ENCODE measurements around the gene DYNLL1.
A peak's percentile ranks its signal among the peaks of the same experiment; 100 is the strongest.

Gene DYNLL1

DNA sequence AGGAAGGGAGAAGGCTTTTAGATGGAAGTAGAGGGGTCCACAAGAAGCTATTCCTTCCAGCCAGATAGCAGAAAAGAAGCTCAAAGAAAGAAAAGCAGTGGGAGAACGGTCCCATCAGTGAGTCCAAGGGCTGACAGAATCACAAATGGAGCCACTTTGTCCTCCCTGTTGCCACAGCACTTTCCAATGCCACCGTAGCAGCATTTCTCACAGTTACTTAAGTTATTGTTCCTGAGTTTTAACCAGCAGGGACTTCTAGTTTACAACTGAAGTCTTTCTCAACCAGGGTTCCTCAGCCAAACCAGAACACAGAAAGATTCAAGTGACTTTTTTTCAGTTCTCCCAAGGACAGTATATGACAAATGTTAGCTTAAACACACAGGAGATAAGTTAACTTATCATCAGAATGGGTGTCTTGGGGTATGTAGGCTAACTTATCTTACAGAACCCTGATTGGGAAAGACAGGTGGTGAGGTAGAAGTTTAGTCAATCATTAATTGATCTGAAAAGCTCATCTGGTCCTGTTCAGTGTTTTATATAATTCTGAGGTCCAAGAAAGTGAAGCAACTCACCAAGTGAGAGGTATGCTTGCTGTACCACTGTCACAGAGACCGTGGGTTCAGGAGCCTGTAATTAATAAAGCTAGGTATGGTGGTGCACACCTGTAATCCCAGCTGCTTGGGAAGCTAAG, 42.7 kb upstream of the DYNLL1 start:
- no peak overlapping the region for H3K9ac ChIP-seq (ENCODE audit: low read length)
- H3K27me3 ChIP-seq (ENCODE audit: control insufficient read depth in 1 of 2, insufficient read depth in 1 of 2, low read length in 2 of 2) = no peaks in the 10 kb centered on the region
- H3K4me2 ChIP-seq (ENCODE audit: low read length, poor library complexity, severe bottlenecking) = no peak overlapping the region
- no peak overlapping the region for H4K91ac ChIP-seq (ENCODE audit: low read length)
- no peak overlapping the region for H3K4ac ChIP-seq (ENCODE audit: low read depth in 1 of 2, low read length in 2 of 2)
- no peak overlapping the region for H2BK15ac ChIP-seq (ENCODE audit: low read depth, poor library complexity, severe bottlenecking)
- DNase-seq = no peak
- H2BK5ac ChIP-seq (ENCODE audit: low read depth, low read length, poor library complexity, severe bottlenecking) = no peak overlapping the region
- peaks cover 2% of the 10 kb centered on the region for H3K4me1 ChIP-seq (ENCODE audit: control insufficient read depth, insufficient read depth, low read depth, low read length)
- no peak overlapping the region for H3K18ac ChIP-seq (ENCODE audit: low read depth in 1 of 2, low read length in 2 of 2)
- 99% methylated on average over 3 of the region's 3 CpGs for WGBS
- H2AFZ ChIP-seq (ENCODE audit: low read depth, low read length) = no peak overlapping the region
- H3K27ac ChIP-seq (ENCODE audit: low read length, poor library complexity, severe bottlenecking) = no peak overlapping the region
- no peak overlapping the region for H2BK120ac ChIP-seq (ENCODE audit: low read depth, low read length)
- no peak overlapping the region for H2BK12ac ChIP-seq (ENCODE audit: low read length in 2 of 2)
- H4K8ac ChIP-seq (ENCODE audit: low read length) = no peak overlapping the region
- peaks cover 11% of the 10 kb centered on the region for H3K79me1 ChIP-seq (replicated peaks; ENCODE audit: low read length, poor library complexity, severe bottlenecking)
- H3K14ac ChIP-seq (ENCODE audit: low read length in 2 of 2) = no peak overlapping the region
- no peak overlapping the region for H3K23ac ChIP-seq (ENCODE audit: low read length in 2 of 2)
- H3K36me3 ChIP-seq (ENCODE audit: control insufficient read depth in 1 of 2, insufficient read depth in 2 of 2, low read depth in 1 of 2, low read length in 2 of 2) = peaks cover 48 to 72% of the 10 kb centered on the region in 2 experiments
- no peaks in the 10 kb centered on the region for H3K9me3 ChIP-seq (ENCODE audit: control insufficient read depth, low read length)
- no peak overlapping the region for H3K4me3 ChIP-seq (ENCODE audit: insufficient read depth in 1 of 2, low read depth in 1 of 2, low read length in 2 of 2)
- no peak overlapping the region for H2AK5ac ChIP-seq (ENCODE audit: low read length, severe bottlenecking)

DNA sequence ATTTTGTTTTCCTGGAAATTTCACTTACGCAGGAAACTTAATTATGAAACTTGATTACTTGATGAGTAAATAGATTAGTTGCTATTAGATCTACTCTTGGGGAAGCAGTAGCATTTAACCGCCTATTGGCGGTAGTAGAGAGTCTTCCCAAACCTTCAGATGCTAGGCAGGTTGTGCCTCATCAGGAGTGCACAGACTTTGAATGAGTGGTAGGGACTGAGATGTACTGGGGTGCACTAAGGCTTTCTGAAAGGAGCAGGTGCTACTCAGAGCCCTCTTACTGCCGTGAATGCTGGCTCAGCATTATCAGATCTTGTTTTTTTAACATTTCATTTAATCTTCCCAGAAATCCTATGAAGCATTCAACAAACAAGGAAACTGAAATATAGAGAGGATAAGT, 41.9 kb upstream of the DYNLL1 start:
- peak; percentile 49 for DNase-seq
- Histone ChIP-seq H3K14ac (ENCODE audit: low read length in 2 of 2) (no peak overlapping the region), H4K91ac (ENCODE audit: low read length) (no peak overlapping the region), H2AFZ (ENCODE audit: low read depth, low read length) (no peak overlapping the region), H3K4me1 (ENCODE audit: control insufficient read depth, insufficient read depth, low read depth, low read length) (no peaks in the 10 kb centered on the region), H3K27me3 (ENCODE audit: control insufficient read depth in 1 of 2, insufficient read depth in 1 of 2, low read length in 2 of 2) (no peaks in the 10 kb centered on the region), H3K18ac (ENCODE audit: low read depth in 1 of 2, low read length in 2 of 2) (no peak overlapping the region), H2BK5ac (ENCODE audit: low read depth, low read length, poor library complexity, severe bottlenecking) (no peak overlapping the region), H3K23ac (ENCODE audit: low read length in 2 of 2) (no peak overlapping the region), H2BK120ac (ENCODE audit: low read depth, low read length) (no peak overlapping the region), H3K9ac (ENCODE audit: low read length) (no peak overlapping the region), H3K36me3 (ENCODE audit: control insufficient read depth in 1 of 2, insufficient read depth in 2 of 2, low read depth in 1 of 2, low read length in 2 of 2) (peaks cover 50 to 80% of the 10 kb centered on the region in 2 experiments), H3K4me2 (ENCODE audit: low read length, poor library complexity, severe bottlenecking) (no peak overlapping the region), H3K79me1 (replicated peaks; ENCODE audit: low read length, poor library complexity, severe bottlenecking) (peaks cover 14% of the 10 kb centered on the region), H3K4me3 (ENCODE audit: insufficient read depth in 1 of 2, low read depth in 1 of 2, low read length in 2 of 2) (no peak overlapping the region), H3K27ac (ENCODE audit: low read length, poor library complexity, severe bottlenecking) (no peak overlapping the region), H2BK15ac (ENCODE audit: low read depth, poor library complexity, severe bottlenecking) (no peak overlapping the region), H4K8ac (ENCODE audit: low read length) (no peak overlapping the region), H3K4ac (ENCODE audit: low read depth in 1 of 2, low read length in 2 of 2) (no peak overlapping the region), H2AK5ac (ENCODE audit: low read length, severe bottlenecking) (no peak overlapping the region), H2BK12ac (ENCODE audit: low read length in 2 of 2) (no peak overlapping the region), H3K9me3 (ENCODE audit: control insufficient read depth, low read length) (no peaks in the 10 kb centered on the region)
- WGBS = 92% methylated on average over 3 of the region's 4 CpGs

GRCh38 chr12:120455302-120455701, 40.6 kb upstream of the DYNLL1 start:
- WGBS = 100% methylated on average over 4 of the region's 7 CpGs
- no peak overlapping the region for H2BK15ac ChIP-seq (ENCODE audit: low read depth, poor library complexity, severe bottlenecking)
- H3K23ac ChIP-seq (ENCODE audit: low read length in 2 of 2) = no peak overlapping the region

DNA sequence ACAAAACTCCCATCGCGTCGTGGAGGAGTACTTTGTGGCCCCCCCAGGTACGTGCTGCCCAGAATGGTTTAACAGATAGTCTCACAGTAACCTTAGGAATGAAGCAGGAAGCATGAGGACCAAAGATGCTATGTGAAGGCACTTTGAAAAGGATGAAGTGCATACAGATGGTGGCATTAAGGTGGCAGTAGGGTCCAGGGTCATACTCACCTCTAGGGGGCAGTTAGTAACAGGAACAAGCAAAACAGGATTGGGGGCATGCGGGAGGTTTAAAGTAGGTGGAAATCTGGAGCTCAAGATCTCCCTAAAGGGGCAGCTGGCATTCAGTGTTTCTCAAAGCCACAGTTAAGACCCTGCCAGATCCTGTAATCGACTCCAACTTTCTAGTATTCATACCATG, 38.8 kb upstream of the DYNLL1 start:
- H3K23ac ChIP-seq (ENCODE audit: low read length in 2 of 2) = no peak overlapping the region
- H3K4me1 ChIP-seq (ENCODE audit: control insufficient read depth, insufficient read depth, low read depth, low read length) = no peaks in the 10 kb centered on the region
- WGBS = 86% methylated on average over 6 of the region's 6 CpGs
- H3K4ac ChIP-seq (ENCODE audit: low read depth in 1 of 2, low read length in 2 of 2) = no peak overlapping the region
- no peak overlapping the region for H2AFZ ChIP-seq (ENCODE audit: low read depth, low read length)
- no peak overlapping the region for H3K27ac ChIP-seq (ENCODE audit: low read length, poor library complexity, severe bottlenecking)
- no peak overlapping the region for H3K14ac ChIP-seq (ENCODE audit: low read length in 2 of 2)
- no peak overlapping the region for H4K91ac ChIP-seq (ENCODE audit: low read length)
- H3K18ac ChIP-seq (ENCODE audit: low read depth in 1 of 2, low read length in 2 of 2) = no peak overlapping the region
- no peak overlapping the region for H2BK12ac ChIP-seq (ENCODE audit: low read length in 2 of 2)
- H2BK120ac ChIP-seq (ENCODE audit: low read depth, low read length) = no peak overlapping the region
- no peak overlapping the region for H2BK15ac ChIP-seq (ENCODE audit: low read depth, poor library complexity, severe bottlenecking)
- H3K4me3 ChIP-seq (ENCODE audit: insufficient read depth in 1 of 2, low read depth in 1 of 2, low read length in 2 of 2) = no peak overlapping the region
- H3K36me3 ChIP-seq (ENCODE audit: control insufficient read depth in 1 of 2, insufficient read depth in 2 of 2, low read depth in 1 of 2, low read length in 2 of 2) = peaks cover 50 to 92% of the 10 kb centered on the region in 2 experiments
- DNase-seq = no peak
- H4K8ac ChIP-seq (ENCODE audit: low read length) = no peak overlapping the region
- no peaks in the 10 kb centered on the region for H3K9me3 ChIP-seq (ENCODE audit: control insufficient read depth, low read length)
- H3K79me1 ChIP-seq (replicated peaks; ENCODE audit: low read length, poor library complexity, severe bottlenecking) = peaks cover 16% of the 10 kb centered on the region
- H2AK5ac ChIP-seq (ENCODE audit: low read length, severe bottlenecking) = no peak overlapping the region
- no peaks in the 10 kb centered on the region for H3K27me3 ChIP-seq (ENCODE audit: control insufficient read depth in 1 of 2, insufficient read depth in 1 of 2, low read length in 2 of 2)
- no peak overlapping the region for H2BK5ac ChIP-seq (ENCODE audit: low read depth, low read length, poor library complexity, severe bottlenecking)
- H3K4me2 ChIP-seq (ENCODE audit: low read length, poor library complexity, severe bottlenecking) = no peak overlapping the region
- no peak overlapping the region for H3K9ac ChIP-seq (ENCODE audit: low read length)

More at GRCh38 chr12:120455302-120455701, 40.6 kb upstream of the DYNLL1 start:
- H3K27me3 ChIP-seq (ENCODE audit: control insufficient read depth in 1 of 2, insufficient read depth in 1 of 2, low read length in 2 of 2) = no peaks in the 10 kb centered on the region
- no peak overlapping the region for H4K91ac ChIP-seq (ENCODE audit: low read length)
- H3K4me3 ChIP-seq (ENCODE audit: insufficient read depth in 1 of 2, low read depth in 1 of 2, low read length in 2 of 2) = no peak overlapping the region
- H3K14ac ChIP-seq (ENCODE audit: low read length in 2 of 2) = no peak overlapping the region
- no peak overlapping the region for H4K8ac ChIP-seq (ENCODE audit: low read length)
- peaks cover 47 to 81% of the 10 kb centered on the region in 2 experiments for H3K36me3 ChIP-seq (ENCODE audit: control insufficient read depth in 1 of 2, insufficient read depth in 2 of 2, low read depth in 1 of 2, low read length in 2 of 2)
- H2AFZ ChIP-seq (ENCODE audit: low read depth, low read length) = no peak overlapping the region
- no peak overlapping the region for H3K4me2 ChIP-seq (ENCODE audit: low read length, poor library complexity, severe bottlenecking)
- no peak overlapping the region for H2BK120ac ChIP-seq (ENCODE audit: low read depth, low read length)
- H2AK5ac ChIP-seq (ENCODE audit: low read length, severe bottlenecking) = no peak overlapping the region
- H3K18ac ChIP-seq (ENCODE audit: low read depth in 1 of 2, low read length in 2 of 2) = no peak overlapping the region
- H3K9ac ChIP-seq (ENCODE audit: low read length) = no peak overlapping the region
- H3K9me3 ChIP-seq (ENCODE audit: control insufficient read depth, low read length) = no peaks in the 10 kb centered on the region
- DNase-seq = no peak
- no peak overlapping the region for H2BK12ac ChIP-seq (ENCODE audit: low read length in 2 of 2)
- H2BK5ac ChIP-seq (ENCODE audit: low read depth, low read length, poor library complexity, severe bottlenecking) = no peak overlapping the region
- peaks cover 14% of the 10 kb centered on the region for H3K79me1 ChIP-seq (replicated peaks; ENCODE audit: low read length, poor library complexity, severe bottlenecking)
- no peaks in the 10 kb centered on the region for H3K4me1 ChIP-seq (ENCODE audit: control insufficient read depth, insufficient read depth, low read depth, low read length)
- no peak overlapping the region for H3K27ac ChIP-seq (ENCODE audit: low read length, poor library complexity, severe bottlenecking)
- no peak overlapping the region for H3K4ac ChIP-seq (ENCODE audit: low read depth in 1 of 2, low read length in 2 of 2)
